ENCODE measurements around the gene TRAK1.

- TF ChIP-seq CTCF (IDR thresholded peaks at IDR 0.05; ENCODE audit: low read length) (no peak), EZH2 (optimal IDR thresholded peaks at IDR 0.05; ENCODE audit: low read depth, low read length) (no peak), EZH2phosphoT487 (IDR thresholded peaks at IDR 0.05; ENCODE audit: low read length) (no peak)
Observed at GRCh38 chr3:42182555-42182954, 91.4 kb downstream of the TRAK1 start.

All from MM.1S (cell line).